Measurements from ENCODE around the gene MTA2. TPM values are rescaled to one million over a fixed set of nuclear protein-coding genes. Genes with fewer than 3 reads are reported as not detected.

Gene MTA2
- total RNA-seq, 4 donors from 2014 or later = 37.9 to 120 (median 78.2) TPM

DNA sequence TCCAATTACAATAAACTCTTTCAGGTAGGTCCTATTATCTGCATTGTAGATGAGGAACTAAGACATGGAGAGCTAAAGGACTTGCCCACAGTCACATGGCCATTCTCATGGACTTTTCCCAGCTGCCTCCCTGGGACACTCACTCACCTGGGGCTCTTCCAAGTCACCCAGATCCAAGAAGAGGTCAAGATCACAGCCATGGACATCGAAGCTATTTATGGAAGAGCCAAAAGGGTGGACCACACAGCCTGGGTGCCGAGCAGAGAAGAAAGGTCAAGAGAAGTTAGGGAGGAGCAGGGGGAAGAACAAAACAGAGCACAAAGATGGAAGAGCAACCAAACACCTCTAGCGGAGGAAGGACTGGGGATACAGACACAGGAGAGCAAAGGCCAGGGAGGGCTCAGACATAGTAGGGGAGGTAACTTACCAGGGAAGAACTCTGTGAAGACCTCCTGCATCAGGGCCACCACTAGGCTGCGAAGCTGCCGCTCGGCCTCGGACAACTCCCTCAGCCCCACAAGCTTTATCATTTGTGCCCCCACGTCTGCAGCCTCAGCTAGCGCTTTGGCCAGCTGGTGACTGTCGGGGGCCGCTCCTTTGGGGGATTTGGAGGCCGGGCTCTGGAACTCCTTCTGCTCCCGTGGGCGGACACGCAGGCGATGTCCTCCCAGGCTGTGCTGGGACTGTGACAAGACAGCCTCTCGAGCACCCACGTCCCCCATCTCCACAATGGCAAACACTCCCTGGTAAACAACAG is 20.5 kb downstream of the MTA2 start:
- intact Hi-C loops (cut with DNase I; ENCODE audit: low total_unique reads) = no loop called here
- Histone ChIP-seq H3K4me3 (no peak overlapping the region), H3K4me1 (no peaks in the 10 kb centered on the region), H3K27ac (no peak overlapping the region), H3K9me3 (no peaks in the 10 kb centered on the region), H3K36me3 (no peaks in the 10 kb centered on the region), H3K27me3 (no peaks in the 10 kb centered on the region)
- no peak for DNase-seq
- TF ChIP-seq POLR2A (IDR thresholded peaks at IDR 0.05) = no peak
- no peak for TF ChIP-seq CTCF (IDR thresholded peaks at IDR 0.05)

GRCh38 chr11:62579252-62579651 is 22.4 kb downstream of the MTA2 start:
- intact Hi-C loops (cut with DNase I; ENCODE audit: low total_unique reads) = no loop called here
- no peaks in the 10 kb centered on the region for H3K36me3 ChIP-seq

DNA sequence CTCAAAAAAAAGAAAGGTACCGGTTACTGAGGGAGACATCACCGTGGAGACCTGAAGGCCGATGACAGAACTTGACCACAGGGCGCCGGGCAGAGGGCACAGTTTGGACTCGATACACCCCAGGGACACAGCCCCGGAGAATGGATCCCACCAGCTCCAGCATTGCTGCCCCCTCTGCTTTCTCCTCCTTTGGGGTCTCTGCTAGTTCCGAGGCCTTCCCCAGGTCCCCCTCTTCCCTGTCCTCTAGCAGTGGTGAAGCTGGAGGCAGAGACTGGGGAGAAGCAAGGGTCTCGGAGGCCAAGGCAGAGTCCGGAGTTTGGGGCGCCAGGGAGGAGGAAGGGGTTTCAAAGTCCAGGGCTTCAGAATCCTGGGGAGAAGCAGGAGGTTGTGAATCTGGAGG is 23.1 kb downstream of the MTA2 start:
- H3K4me1 ChIP-seq = peaks cover 0 to 12% of the 10 kb centered on the region in 2 donors
- TF ChIP-seq POLR2A (IDR thresholded peaks at IDR 0.05) (no peak), CTCF (IDR thresholded peaks at IDR 0.05) (no peak)
- H3K36me3 ChIP-seq = no peaks in the 10 kb centered on the region
- H3K9me3 ChIP-seq = no peaks in the 10 kb centered on the region
- H3K4me3 ChIP-seq = no peak overlapping the region
- H3K27ac ChIP-seq = peak overlapping the region in 1 of 2 donors; percentile 99
- no peaks in the 10 kb centered on the region for H3K27me3 ChIP-seq
- intact Hi-C loops (cut with DNase I; ENCODE audit: low total_unique reads) = no loop called here
- no peak for DNase-seq

More at GRCh38 chr11:62579252-62579651, 22.4 kb downstream of the MTA2 start:
- Histone ChIP-seq H3K9me3 (no peaks in the 10 kb centered on the region), H3K27ac (no peak overlapping the region), H3K4me1 (peaks cover 0 to 12% of the 10 kb centered on the region in 2 donors), H3K4me3 (no peak overlapping the region), H3K27me3 (no peaks in the 10 kb centered on the region)
- DNase-seq = no peak
- TF ChIP-seq CTCF (IDR thresholded peaks at IDR 0.05) (no peak), POLR2A (IDR thresholded peaks at IDR 0.05) (no peak)

GRCh38 chr11:62577046-62577714 is 24.5 kb downstream of the MTA2 start:
- intact Hi-C loops (cut with DNase I; ENCODE audit: low total_unique reads) = no loop called here
- no peak overlapping the region for H3K4me3 ChIP-seq
- peaks cover 0 to 12% of the 10 kb centered on the region in 2 donors for H3K4me1 ChIP-seq
- H3K27me3 ChIP-seq = no peaks in the 10 kb centered on the region
- H3K36me3 ChIP-seq = no peaks in the 10 kb centered on the region
- TF ChIP-seq POLR2A (IDR thresholded peaks at IDR 0.05) (no peak), CTCF (IDR thresholded peaks at IDR 0.05) (no peak)
- H3K9me3 ChIP-seq = no peaks in the 10 kb centered on the region
- peak overlapping the region; percentile 95 to 99 for H3K27ac ChIP-seq
- peak in 1 of 2 donors; percentile 71 for DNase-seq

DNA sequence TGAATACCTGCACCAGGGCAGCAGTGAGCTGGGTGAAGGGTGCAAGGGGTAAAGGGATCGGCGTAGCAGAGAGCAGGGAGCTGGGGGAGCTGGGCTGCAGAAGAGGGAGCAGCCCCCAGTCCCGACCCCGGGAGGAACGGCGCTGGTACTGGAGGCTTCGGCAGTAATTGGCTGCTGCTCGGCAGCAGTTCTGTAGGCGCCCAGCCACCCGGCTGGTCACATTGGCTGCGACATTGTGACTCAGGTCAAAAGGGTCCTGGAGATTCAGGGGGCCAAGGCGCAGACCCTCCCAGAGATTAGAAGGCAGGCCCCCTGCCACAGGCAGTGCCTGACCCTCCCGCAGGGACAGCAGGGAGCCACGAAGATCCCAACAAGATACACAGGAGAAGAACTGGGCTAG is 25.8 kb downstream of the MTA2 start:
- intact Hi-C loops (cut with DNase I; ENCODE audit: low total_unique reads) = no loop called here
- peaks cover 0 to 12% of the 10 kb centered on the region in 2 donors for H3K4me1 ChIP-seq
- TF ChIP-seq CTCF (IDR thresholded peaks at IDR 0.05) (no peak), POLR2A (IDR thresholded peaks at IDR 0.05) (no peak)
- no peaks in the 10 kb centered on the region for H3K27me3 ChIP-seq
- peak overlapping the region; percentile 95 to 99 for H3K27ac ChIP-seq
- no peaks in the 10 kb centered on the region for H3K36me3 ChIP-seq
- no peak for DNase-seq
- no peak overlapping the region for H3K4me3 ChIP-seq
- no peaks in the 10 kb centered on the region for H3K9me3 ChIP-seq

All from uterus (tissue), 4 donors.